NCI-H2081 treated with DMSO at 0.1 percent for 48 hours (cell line): ENCODE data around the gene NUP214.
"Not testable (repeated sequence)": the region's sequence is repeated elsewhere in the genome, so short reads cannot be mapped to it uniquely, and the experiment has no call there.

ENCODE experiments used
- DNase-seq: peaks from one replicate; lab custom pipeline; 2025; lab: John Stamatoyannopoulos, UW

Gene NUP214

GRCh38 chr9:131116281-131117120, 8.9 kb upstream of the NUP214 start:
- DNase-seq, result no peak

DNA sequence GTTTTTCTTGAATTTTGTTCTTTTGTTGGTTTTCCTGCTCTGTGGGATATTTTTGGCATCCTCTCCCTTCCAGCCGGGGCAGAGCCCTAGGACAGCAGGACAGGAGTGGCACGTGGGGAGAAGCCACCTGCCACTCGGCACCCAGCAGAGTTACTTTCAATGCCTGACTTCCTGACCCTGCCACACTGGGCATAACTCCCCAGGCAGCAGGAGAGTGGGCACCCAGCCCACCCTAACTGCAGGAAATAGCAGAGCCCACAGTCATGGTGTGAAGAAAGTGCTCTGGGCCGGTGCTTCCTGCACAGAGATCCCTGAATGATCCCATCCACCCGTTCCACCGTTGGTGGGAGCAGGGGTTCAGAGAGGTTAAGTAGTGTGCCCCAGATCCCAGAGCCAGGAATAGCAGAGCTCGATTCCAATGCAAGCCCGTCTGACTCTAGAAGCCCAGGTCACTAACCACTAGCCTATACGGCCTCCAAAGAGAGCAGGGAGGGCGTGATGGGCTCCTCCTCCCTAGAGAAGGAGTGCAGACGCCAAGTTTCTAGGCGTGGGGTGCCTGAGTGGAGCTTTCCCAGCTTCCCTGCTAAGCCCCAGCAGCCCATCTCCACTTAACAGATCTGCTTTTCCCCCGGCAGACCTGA, 8.1 kb upstream of the NUP214 start:
- DNase-seq, result no peak

GRCh38 chr9:131117762-131118145, 7.6 kb upstream of the NUP214 start:
- no peak for DNase-seq

- DNase-seq, result no peak
Measured at GRCh38 chr9:131119600-131119999, 5.8 kb upstream of the NUP214 start.

GRCh38 chr9:131120620-131121228, 4.7 kb upstream of the NUP214 start:
- DNase-seq, result no peak

DNA sequence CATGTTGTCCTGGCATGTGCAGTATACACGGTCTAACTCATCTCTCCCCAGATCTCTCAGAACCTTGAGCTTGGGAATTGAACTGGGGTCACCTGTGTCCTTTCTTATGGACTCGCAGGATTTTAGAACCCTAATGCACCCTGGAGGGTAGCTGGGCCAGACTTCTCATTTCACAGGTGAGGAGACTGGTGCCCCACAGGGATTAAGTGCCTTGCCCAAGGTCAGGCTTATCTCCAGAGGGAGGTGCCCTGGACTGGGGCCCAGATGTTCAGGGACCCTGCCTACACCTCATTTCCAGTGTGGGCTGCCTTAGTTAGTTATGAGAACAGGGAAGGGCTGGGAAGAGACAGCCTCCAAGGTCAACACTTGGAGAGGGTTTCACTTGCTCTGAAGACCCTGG, 4.0 kb upstream of the NUP214 start:
- DNase-seq, result no peak

DNA sequence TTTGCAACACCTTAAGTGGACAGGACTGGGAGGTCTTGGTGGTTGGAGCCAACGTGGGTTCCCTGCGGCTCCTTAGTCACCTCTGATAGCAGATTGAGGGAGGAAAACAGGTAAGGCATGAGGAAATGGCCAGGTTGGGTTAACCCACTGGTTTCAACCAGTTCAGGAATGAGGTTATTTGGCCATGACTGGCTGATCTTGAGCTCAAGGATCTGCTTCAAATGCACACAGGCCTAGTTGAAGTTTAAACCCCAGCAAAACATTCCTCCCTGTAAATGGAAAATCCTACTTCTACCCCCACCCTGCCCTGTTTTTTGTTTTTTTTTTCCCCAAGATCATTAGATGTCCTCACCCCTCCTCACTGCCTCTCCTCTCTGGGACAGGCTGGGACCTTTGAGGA, 3.2 kb upstream of the NUP214 start:
- DNase-seq, result no peak

DNA sequence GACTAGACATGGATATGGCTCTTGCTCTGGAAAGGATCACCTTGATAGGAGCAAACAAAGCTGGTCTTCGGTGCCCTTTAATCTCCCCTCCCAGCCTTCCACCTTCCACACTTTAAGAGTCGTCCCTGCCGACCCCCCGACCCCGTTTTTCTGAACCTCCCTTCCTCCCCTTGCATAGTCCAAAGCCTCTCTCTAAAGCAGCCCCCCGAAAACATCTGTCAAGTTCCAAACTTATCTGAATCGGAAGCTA, 423 bp upstream of the NUP214 start:
- DNase-seq, result no peak

GRCh38 chr9:131126059-131126426, 657 bp downstream of the NUP214 start:
- no peak for DNase-seq

DNA sequence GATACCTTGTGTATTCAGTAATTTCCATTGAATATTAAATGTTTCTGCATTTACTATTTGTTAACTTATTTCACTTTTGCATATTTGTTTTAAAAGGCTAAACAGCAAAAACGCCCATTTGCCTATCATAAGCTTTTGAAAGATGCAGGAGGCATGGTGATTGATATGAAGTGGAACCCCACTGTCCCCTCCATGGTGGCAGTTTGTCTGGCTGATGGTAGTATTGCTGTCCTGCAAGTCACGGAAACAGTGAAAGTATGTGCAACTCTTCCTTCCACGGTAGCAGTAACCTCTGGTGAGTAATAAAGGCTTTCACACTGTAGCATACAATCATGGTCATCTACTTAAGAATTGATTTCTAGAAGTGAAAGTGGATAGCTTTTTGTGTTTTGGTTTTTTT, 3.8 kb downstream of the NUP214 start:
- DNase-seq, result no peak

- no peak for DNase-seq
Measured at GRCh38 chr9:131138676-131139075, 13.3 kb downstream of the NUP214 start.

DNA sequence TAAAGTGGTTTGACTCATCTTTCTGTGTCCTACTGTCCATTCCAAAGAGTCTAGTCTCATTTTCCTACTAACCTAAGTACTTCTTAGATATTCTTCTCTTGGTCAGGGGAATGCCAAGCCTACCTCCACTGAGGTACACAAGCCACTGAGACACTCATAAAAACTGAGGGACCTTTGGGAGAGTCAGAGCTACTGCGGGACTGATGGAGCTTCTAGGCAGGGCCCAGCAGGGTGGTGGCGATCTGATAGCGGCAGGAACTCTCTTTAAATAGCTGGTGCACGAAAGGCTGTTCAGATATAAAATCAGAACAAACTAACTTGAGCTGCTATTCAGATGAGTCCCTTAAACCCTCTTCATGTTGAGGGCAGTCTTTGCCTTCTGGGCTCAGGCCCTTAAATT, 14.7 kb downstream of the NUP214 start:
- DNase-seq, result no peak

DNA sequence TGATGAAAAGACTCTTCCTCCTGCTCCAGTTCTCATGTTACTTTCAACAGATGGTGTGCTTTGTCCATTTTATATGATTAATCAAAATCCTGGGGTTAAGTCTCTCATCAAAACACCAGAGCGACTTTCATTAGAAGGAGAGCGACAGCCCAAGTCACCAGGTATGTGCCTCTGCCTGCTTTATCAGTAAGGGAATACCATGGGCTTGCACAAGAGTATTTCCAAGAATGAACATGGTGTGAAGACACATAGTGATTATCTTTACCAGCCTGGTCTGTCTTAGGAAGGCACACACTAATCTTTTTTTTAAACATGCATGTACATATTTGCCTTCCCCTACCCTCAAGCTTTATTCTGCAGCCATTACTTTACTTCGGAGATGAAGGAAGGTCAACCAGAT, 15.2 kb downstream of the NUP214 start:
- DNase-seq, result no peak

DNA sequence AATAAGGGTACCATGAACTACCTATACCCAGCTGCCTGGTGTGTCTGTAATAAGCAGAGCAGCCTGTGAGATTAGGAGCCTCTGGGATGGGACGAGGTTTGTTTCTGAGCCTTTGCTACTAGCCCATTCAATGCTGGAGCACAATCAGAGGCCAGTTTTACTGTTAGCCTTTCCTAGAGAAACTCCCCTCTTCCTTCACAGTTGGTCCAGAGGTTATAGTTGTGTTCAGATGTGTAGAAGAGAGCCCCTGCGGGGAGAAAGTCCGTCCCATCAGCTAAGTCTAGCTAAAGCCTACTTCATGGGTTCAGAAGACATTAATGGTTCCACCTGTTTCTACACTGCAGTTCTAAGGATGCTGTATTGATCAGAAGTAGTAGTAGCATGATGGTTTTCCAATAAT, 16.8 kb downstream of the NUP214 start:
- DNase-seq, result no peak

DNA sequence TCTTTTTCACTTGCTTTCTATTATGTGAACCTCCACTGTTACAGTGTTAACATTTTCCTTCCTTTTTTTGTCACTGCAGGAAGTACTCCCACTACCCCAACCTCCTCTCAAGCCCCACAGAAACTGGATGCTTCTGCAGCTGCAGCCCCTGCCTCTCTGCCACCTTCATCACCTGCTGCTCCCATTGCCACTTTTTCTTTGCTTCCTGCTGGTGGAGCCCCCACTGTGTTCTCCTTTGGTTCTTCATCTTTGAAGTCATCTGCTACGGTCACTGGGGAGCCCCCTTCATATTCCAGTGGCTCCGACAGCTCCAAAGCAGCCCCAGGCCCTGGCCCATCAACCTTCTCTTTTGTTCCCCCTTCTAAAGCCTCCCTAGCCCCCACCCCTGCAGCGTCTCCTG, 18.8 kb downstream of the NUP214 start:
- no peak for DNase-seq

DNA sequence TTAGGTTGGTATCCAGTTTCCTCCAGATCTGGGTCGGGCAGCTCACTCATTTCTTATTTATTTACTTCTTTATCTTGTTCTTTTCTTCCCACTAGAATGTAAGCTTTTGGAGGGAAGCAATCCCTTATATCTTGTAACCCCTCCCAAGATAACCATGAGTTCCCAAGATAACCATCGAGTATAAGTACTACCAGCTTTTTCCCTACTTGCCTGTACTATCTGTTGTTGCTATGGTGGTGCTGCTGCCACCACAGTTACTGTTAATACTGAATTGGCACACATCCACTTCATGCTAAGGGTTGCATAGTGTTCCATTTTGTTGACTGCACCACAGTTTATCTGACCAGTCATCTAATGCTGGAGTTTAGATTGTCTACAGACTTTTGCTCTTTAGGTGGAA, 19.9 kb downstream of the NUP214 start:
- DNase-seq, result no peak

DNA sequence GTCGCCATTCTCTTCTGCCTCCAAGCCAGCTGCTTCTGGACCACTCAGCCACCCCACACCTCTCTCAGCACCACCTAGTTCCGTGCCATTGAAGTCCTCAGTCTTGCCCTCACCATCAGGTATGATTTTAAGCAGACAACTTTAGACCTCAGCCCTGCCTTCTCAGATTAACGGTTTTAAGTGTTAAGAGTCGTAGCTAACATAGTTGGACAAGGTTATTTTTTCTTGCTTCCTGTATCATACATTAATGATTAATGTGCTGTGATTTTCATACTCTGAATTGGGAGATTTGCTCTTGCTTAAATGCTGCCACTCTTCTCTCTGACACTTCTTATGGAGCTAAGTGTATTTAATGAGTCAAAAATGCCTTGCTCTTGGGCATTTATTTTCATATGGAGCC, 20.8 kb downstream of the NUP214 start:
- DNase-seq, result no peak

GRCh38 chr9:131148276-131148675, 22.9 kb downstream of the NUP214 start:
- DNase-seq, result no peak

DNA sequence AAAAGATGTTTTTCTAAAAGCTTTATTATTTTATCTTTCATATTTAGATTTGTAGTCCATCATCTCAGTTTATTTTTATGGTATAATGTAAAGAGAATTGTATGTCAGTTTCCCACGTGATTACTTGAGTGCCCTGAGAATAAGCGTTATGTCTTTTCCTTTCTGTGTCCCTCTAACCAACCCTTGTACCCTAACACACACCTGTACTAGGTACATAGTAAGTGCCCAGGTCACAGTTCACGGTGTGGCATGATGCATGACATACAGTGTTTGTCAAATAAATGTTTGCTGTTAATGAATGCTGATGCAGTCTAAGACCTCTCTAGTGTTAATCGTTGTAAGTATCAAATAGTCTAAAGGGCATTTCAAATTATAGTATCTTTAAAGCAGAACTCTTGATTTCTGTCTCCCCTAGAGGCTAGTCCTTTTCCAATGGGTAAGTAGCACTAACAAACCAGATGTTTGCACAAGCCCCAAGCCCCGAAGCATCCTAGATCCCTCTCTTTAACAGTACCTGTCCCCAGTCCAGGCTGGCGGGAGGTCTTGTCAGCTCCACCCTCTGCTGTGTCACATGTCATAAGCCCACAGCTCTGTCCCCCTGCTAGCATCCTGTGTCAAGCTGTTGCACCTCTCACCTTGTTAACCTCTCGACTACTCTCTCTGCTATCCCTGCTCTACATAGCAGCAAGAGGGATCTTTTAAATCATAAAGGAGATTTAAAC, 23.7 kb downstream of the NUP214 start:
- no peak for DNase-seq

GRCh38 chr9:131149688-131150053, 24.3 kb downstream of the NUP214 start:
- no peak for DNase-seq

DNA sequence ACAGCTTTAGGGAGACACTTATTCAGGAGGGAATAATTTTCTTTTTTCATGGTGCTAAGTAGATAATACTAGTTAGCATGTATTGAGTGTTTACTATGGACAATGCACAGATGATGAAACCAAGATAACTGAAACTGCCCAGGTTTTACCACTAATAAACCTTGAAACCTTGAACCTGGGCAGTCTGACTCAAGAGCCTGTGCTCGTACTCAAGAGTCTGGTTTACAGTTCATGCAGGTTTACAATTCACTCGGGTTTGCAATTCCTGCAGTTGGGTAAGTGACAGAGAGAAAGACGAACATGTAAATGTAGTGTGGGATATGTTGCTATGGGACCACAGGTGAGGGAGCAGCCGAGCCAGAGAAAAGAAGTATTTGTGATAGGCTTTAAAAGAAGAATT, 28.2 kb downstream of the NUP214 start:
- DNase-seq, result no peak

DNA sequence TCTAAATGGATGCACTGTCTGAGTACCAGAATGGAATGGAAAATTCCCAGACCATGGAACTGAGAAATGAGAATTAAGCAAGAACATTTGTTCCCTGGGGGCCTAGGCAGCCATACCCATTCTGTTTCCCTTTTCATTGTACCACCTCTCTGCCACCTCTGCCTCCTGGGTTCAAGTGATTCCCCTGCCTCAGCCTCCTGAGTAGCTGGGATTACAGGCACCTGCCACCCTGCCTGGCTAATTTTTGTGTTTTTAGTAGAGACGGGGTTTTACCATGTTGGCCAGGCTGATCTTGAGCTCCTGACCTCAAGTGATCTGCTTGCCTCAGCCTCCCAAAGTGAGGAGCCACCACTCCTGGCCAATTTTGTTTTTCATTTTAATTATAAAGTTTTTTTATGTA, 33.3 kb downstream of the NUP214 start:
- DNase-seq, result not testable (repeated sequence)

DNA sequence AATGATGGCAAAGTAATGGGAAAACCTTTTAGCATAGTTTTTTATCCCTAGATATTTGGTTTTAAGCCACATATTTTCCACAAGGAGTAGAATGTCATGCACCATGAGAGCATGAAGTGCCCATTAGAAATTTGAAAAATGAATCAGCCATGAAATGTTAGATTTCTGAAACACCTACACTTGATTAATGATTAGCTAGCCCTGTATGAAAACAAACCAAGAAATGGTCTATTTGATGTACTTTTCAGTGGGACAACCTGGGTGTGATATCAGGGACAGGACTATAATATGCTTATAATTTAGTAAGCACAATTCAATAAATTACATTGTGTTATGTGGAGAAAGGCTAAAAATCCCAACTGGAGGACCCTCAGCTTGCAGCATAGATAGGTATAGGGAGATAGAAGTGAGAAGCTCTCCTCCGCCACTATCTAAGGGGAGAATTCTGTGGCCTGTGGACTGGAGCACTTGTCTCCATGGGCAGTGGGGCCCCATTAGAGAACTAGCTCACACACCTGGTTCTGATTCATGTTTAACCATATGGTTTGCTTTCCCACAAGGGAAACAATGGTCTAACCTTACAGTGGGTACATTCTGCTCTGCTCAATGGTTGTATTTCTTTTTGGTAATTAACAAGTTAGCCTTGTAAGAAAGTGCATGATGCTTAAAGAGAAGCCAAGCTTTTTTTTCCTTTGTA, 35.2 kb downstream of the NUP214 start:
- no peak for DNase-seq
